IPS-18c (cell line): ENCODE measurements around the gene NKD1.
"Not testable (repeated sequence)": the region's sequence is repeated elsewhere in the genome, so short reads cannot be mapped to it uniquely, and the experiment has no call there.

Experiments
- H3K4me3 ChIP-seq: 2 replicates; pipeline ENCODE4 v1.7.0; 2013; ENCODE audit warnings: low read depth, mild to moderate bottlenecking, low read length, moderate library complexity; ENCODE audit not compliant: insufficient read depth
- H3K9me3 ChIP-seq: one replicate; pipeline ENCODE4 v1.6.1; 2013; ENCODE audit warnings: mild to moderate bottlenecking, low read length, moderate library complexity; ENCODE audit not compliant: control insufficient read depth, insufficient read depth

Gene NKD1

GRCh38 chr16:50566014-50566962 is 18.1 kb downstream of the NKD1 start:
- H3K9me3 ChIP-seq: no peaks in the 10 kb centered on the region
- H3K4me3 ChIP-seq: no peak overlapping the region

GRCh38 chr16:50567651-50568050 is 19.5 kb downstream of the NKD1 start:
- H3K9me3 ChIP-seq: no peaks in the 10 kb centered on the region
- no peak overlapping the region for H3K4me3 ChIP-seq

GRCh38 chr16:50568187-50568815 is 20.1 kb downstream of the NKD1 start:
- no peaks in the 10 kb centered on the region for H3K9me3 ChIP-seq
- no peak overlapping the region for H3K4me3 ChIP-seq

- Histone ChIP-seq H3K9me3 (no peaks in the 10 kb centered on the region), H3K4me3 (no peak overlapping the region)
Observed at GRCh38 chr16:50570354-50570753, 22.2 kb downstream of the NKD1 start.

GRCh38 chr16:50570808-50571598 is 22.8 kb downstream of the NKD1 start:
- Histone ChIP-seq H3K4me3 (no peak overlapping the region), H3K9me3 (no peaks in the 10 kb centered on the region)

GRCh38 chr16:50571786-50572185 is 23.6 kb downstream of the NKD1 start:
- H3K9me3 ChIP-seq: no peaks in the 10 kb centered on the region
- H3K4me3 ChIP-seq: no peak overlapping the region

- Histone ChIP-seq H3K4me3 (no peak overlapping the region), H3K9me3 (no peaks in the 10 kb centered on the region)
Observed at GRCh38 chr16:50572700-50573099, 24.5 kb downstream of the NKD1 start.

GRCh38 chr16:50573279-50573678 is 25.1 kb downstream of the NKD1 start:
- no peak overlapping the region for H3K4me3 ChIP-seq
- H3K9me3 ChIP-seq: no peaks in the 10 kb centered on the region

GRCh38 chr16:50573947-50574744 is 25.9 kb downstream of the NKD1 start:
- Histone ChIP-seq H3K4me3 (no peak overlapping the region), H3K9me3 (no peaks in the 10 kb centered on the region)

- Histone ChIP-seq H3K4me3 (no peak overlapping the region), H3K9me3 (no peaks in the 10 kb centered on the region)
Observed at GRCh38 chr16:50574745-50575136, 26.5 kb downstream of the NKD1 start.

GRCh38 chr16:50575743-50576142 is 27.5 kb downstream of the NKD1 start:
- H3K4me3 ChIP-seq: no peak overlapping the region
- H3K9me3 ChIP-seq: no peaks in the 10 kb centered on the region

- H3K9me3 ChIP-seq: no peaks in the 10 kb centered on the region
- no peak overlapping the region for H3K4me3 ChIP-seq
Observed at GRCh38 chr16:50576403-50577113, 28.4 kb downstream of the NKD1 start.

- no peaks in the 10 kb centered on the region for H3K9me3 ChIP-seq
Observed at GRCh38 chr16:50578137-50578536, 29.9 kb downstream of the NKD1 start.

GRCh38 chr16:50579373-50579772 is 31.2 kb downstream of the NKD1 start:
- H3K9me3 ChIP-seq, H3K4me3 ChIP-seq: not testable (repeated sequence)

More at GRCh38 chr16:50578137-50578536, 29.9 kb downstream of the NKD1 start:
- no peak overlapping the region for H3K4me3 ChIP-seq

GRCh38 chr16:50580180-50580798 is 32.1 kb downstream of the NKD1 start:
- H3K9me3 ChIP-seq: no peaks in the 10 kb centered on the region
- H3K4me3 ChIP-seq: no peak overlapping the region

GRCh38 chr16:50581845-50582244 is 33.6 kb downstream of the NKD1 start:
- Histone ChIP-seq H3K4me3 (no peak overlapping the region), H3K9me3 (no peaks in the 10 kb centered on the region)
